Amniotic stem cell (primary cell): Measurements from ENCODE around the gene APEH.

Experiments
- DNase-seq: peaks from one replicate; lab custom pipeline; 2025; lab: John Stamatoyannopoulos, UW

APEH gene

DNA sequence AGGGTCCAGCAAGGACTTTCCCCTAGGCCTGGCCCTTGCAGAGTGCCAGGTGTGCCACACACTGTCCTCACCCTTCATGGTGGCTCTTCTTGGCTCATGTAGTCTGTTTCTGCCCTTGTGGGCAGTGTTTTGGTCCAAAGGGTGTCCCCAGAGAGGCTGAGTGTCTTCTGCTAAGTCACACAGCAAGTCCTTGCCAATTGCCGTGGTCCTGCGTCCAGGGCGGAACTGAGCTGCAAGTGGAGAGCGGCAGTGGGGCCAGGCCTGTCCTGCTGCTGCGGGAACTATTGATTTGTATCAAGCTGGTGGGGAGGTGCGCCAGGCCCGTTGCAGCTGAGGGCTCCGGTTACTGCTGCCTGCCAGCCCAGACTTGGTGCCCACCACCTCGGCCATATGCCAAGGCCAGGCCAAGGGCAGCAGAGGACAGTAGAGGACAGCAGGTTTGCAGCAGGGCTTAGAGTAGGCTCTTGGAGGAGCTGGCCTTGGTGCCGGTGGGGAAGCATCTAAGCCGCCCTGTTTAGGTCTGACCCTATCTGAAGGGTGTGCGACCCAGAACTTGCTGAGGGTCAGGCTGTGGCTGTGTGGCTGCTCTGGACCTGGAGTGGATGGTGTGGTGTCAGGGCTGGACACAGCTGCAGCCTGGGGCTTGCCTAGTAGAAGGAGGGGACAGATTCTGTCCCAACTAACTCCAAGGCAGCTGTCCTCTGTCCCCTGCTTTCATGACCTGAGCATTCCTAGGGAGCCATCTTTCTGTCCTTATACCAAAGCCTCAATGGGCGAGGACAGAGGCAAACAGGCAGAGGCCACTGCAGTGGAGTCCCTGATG, 40.8 kb downstream of the APEH start:
- DNase-seq: no peak

DNA sequence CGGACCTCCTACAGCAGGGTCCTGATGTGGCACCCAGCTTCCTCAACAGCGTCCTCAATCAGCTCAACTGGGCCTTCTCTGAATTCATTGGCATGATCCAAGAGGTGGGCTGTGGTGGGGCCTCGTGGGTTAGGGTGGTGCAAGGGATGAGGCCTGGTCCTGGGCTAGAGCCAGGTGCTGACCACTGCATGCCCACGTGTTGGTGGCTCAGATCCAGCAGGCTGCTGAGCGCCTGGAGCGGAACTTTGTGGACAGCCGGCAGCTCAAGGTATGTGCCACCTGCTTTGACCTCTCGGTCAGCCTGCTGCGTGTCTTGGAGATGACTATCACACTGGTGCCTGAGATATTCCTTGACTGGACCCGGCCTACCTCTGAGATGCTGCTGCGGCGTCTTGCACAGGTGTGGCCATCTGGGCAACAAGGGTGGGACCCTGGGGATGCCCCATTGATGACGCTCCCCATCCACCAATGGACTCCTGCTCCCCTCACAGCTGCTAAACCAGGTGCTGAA, 41.5 kb downstream of the APEH start:
- no peak for DNase-seq

DNA sequence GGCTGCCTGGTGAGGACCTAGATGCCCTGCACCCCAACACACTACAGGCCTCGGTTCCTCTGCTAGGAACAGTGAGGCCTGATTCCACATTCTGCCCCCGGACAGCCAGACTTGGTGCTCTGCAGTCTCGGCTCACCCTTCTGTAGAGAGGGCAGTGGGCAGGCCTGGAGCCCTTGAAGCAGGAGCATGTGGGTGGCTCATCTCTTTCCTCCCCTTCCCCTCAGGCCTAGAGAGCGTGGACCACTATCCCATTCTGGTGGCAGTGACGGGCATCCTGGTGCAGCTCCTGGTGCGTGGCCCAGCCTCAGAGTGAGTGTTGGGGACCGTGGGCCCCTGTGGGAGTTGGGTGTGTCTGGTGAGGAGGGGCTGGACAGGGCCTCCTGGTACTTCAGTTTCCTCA, 42.0 kb downstream of the APEH start:
- no peak for DNase-seq

DNA sequence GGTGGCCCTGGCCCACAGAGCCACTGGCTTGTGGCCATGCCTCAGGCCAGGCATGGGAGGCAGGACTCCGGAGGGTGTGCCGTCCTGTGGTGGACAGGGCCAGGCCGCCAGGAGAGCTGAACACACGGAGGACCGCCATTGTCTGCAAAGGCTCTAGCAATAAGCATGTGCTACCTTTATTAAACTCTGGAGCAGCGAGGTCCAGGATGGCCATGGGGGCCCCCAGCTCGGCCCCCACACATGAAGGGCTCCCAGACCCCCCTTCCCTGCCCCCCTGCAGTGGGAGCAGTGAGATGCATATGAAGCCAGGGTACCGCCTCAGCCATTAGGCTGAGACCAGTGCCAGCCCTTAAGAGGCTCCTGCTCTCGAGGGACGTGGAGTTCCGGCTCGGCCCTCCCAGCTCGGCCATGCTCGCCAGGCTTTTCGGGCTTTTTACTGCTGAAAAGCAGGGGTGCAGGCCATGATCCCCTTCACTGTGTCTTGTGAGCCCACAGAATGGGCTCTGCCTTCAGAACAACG, 42.6 kb downstream of the APEH start:
- DNase-seq: no peak

DNA sequence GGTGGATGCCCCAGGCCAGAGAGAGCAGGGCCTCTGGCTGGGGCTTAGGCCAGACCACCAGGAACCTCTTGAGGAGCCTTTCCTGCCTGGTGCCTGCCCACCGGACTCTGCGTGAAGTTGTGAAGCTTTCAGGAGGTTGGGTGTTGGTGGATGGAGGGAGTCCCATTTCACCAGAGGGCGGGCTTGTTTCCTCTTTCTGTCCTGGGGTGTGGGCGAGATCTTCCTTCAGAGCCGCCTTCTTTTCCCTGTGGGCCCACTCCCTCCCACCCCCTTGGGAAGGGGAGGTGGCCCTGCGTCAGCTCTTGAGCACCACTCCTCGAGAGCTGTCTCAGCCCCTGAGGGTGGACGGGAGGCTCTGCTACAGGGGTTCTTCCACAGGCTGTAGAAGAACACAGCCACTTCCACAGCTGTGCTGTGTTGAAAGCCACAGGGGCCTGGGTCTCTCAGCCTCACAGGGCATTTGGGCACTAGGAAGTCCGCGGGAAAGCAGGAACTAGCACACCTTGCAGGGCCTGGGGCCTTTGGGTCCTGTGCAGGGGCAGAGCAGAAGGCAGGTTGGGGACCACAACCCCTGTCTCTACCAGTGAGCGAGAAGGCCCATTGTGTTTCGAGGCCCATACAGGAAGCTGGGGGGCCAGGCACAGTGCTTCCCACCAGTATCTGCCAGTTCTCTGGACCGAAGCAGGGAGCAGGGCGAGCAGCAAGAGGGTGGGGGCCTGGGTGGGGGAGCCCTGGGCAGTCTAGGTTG, 43.2 kb downstream of the APEH start:
- DNase-seq: no peak

DNA sequence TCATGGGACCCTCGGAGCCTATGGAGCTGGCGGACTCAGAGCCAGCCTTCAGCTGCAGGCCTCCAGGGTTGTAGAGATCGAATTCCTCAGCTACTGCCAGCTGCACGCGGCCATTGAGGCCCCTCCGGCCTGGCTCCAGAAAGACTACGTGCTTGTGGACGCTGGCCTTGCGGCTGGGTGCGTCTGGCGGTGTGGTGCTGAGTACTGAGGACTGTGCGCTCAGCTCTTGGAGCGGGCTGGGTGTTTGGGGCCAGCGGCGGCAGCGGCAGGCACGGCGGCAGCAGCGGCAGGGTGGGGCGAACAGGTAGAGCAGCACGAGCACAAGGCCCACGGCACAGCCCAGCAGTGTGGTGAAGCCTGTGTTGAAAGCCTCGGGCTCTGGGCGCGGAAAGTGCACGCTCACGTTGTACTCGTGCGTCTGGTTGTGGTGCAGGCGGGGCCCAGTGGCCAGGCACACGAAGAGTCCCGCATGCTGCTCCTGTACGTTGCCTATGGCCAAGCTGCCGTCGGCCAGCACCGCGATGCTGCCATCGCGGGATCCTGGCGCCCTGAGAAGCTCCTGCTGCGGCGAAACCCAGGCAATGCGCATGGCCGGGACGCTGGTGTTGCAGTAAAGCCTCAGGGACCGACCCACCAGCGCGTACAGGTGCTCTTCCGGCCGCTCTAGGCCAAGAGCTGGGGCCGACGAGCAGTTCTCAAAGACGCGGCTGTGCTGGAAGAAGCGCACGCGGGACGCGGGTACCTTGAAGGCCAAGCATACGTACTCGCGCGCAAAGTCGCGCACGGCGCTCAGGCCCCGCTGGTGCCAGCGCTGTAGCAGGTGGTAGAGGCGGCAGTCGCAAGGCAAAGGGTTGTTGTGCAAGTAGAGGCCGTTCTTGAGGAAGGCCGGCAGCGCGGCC, 44.1 kb downstream of the APEH start:
- no peak for DNase-seq

DNA sequence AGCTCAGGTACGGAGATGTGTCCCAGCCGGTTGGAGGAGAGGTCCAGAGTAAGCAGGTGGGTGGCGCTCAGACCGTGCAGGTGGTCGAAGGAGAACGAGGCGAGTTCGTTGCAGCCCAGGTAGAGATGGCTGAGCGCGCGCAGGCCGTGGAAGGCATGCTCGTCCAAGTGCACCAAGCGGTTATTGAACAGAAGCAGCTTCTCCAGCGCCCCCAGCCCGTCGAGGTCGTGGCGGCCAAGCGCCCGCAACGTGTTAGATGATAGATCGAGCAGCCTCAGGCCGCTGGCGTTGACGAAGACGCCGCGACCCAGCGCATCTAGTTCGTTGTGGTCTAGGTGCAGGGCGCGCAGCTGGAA, 44.7 kb downstream of the APEH start:
- DNase-seq: no peak

DNA sequence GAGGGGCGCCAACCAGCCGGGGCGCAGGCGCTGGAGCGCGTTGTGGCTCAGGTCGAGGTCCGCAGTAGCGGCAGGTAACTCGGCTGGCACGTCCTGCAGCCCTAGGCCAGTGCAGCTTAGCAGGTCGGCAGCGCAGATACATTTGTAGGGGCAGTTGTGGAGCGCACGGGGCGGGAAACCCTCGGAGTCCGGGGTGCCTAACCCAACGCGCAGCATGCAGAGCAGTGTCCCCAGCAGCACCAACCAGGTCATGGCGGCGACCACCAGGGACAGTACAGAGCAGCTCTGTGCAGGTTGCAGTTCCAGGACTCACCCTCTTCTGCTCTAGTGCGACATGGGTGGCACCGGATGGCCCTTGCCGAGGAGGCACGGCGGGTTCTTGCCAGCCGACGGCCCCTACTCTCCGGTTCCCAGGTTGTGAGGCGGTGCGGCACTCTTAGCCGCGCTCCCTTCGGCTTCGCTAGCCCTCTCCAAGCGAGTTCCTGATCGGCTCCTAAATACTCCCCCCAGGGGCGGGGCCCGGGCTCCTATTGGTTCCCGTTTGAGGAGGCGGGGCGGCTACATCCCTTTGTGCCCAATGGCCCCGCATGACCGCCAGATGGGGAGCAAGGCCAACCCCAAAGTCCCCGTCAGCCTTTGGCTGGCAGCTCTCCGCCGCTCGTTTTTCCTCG, 45.2 kb downstream of the APEH start, which contains the start of gene AMIGO3:
Gene AMIGO3 (minus strand): TSS at position 471 of the 671 bp plus-strand sequence. CDS start 219 bp downstream, at position 252.
- peak; percentile 93 for DNase-seq

DNA sequence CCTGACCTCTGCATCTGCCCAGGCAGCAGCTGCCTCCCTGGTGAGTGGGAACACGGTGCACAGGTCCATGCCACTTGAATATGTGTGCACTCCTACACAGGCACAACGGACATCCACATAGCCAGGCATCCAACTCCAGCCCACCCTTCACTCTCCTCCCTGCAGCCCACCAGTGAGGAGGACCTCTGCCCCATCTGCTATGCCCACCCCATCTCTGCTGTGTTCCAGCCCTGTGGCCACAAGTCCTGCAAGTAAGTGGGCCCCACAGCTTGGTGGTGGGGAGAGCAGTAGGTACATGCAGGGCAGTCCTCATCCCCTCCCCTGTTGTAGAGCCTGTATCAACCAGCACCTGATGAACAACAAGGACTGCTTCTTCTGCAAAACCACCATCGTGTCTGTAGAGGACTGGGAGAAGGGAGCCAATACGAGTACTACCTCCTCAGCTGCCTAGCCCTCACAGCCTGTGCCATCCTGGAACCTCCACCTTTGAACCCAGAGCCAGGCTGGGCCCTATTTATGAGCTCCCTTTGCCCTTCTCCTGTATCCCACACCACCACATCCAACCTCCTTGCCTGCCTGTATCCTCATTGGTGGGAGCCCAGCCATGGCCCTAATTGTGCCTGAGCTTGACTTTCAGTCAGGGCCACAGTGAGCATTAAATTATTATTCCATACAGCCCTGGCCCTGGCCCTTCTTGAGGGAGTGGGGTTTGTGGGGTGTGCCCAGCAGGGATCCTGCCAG, 46.9 kb downstream of the APEH start:
- DNase-seq: no peak

DNA sequence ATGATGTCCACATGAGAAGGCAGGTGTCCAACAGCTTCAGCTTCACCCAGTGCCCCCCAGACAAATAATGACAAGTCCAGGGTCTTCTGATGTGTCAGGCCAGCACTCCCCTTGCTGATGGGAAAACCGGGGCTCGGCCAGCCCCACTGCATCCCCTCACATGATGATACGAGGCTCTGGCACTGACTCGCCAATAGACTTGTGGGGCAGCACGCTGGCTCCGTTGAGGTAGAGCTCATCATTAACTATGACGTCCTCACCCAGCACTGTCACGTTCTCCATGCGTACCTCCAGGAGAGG, 47.4 kb downstream of the APEH start:
- DNase-seq: no peak

DNA sequence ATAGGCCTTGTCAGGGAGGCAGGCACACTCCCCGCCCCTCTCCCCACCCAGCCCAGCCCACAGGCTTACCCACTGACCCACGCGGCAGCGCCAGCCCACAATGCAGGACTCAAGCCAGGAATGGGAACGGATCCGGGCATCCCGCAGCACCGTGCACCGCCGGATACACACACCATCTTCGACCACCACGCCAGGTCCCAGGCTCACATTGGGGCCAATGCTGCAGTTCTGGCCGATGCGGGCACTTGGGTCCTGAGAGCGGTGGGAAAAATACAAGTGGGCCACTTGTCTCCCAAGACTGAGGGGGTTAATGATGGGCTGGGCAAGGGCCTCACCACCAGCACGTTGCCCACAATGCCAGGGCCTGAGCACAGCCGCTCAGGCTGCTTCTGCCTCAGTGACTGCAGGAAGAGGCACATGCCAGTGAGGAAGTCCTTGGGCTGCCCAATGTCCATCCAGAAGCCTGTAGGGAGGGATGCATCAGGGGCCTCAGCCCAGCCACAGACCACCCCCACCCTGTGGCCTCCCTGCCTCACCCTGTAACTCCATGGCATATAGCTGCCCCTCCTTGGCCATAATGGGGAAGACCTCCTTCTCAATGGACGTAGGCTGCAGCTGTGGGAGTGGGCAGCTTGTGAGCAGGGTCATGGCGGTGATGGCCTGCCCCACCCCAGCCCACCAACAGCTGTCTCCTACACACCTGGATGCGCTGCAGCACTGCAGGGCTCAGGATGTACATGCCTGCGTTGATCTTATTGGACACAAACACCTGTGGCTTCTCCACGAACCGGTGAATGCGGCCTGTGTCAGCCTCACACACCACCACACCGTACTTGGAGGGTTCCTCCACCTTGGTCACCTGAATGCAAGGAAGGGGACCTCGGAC, 48.0 kb downstream of the APEH start:
- DNase-seq: no peak

DNA sequence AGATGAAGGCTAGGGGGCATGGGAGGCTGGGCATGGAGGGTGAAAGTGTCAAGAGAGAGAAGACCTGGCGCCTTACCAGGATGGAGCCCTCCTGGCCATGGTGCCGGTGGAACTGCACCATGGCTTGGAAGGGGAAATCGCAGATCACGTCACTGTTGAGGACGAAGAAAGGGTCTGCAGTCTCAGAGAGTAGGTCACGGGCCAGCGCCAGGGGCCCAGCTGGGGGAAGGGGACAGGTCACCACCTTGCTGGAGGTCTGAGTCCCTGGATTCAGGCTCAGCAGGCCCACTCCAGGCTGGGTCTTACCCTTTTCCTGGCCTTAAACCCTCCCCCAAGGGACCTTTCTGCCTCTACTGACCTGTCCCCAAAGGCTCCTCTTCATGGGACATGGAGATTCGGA, 48.7 kb downstream of the APEH start:
- no peak for DNase-seq

DNA sequence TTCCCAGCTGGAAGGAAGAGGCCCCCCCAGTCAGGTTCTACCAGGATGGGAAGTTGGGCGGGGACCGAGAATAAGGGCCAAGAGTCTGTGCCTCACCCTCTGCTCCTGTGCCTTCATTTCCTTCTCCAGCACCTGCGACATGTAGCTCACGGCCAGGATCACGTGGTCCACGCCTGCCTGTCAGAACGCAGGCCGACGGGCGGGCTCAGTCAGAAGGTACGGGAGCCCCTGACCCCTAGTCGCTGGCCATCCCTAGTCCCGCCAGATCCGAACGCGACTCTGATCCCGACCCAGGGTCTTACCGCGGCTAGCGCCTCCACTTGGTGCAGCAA, 49.1 kb downstream of the APEH start:
- no peak for DNase-seq

DNA sequence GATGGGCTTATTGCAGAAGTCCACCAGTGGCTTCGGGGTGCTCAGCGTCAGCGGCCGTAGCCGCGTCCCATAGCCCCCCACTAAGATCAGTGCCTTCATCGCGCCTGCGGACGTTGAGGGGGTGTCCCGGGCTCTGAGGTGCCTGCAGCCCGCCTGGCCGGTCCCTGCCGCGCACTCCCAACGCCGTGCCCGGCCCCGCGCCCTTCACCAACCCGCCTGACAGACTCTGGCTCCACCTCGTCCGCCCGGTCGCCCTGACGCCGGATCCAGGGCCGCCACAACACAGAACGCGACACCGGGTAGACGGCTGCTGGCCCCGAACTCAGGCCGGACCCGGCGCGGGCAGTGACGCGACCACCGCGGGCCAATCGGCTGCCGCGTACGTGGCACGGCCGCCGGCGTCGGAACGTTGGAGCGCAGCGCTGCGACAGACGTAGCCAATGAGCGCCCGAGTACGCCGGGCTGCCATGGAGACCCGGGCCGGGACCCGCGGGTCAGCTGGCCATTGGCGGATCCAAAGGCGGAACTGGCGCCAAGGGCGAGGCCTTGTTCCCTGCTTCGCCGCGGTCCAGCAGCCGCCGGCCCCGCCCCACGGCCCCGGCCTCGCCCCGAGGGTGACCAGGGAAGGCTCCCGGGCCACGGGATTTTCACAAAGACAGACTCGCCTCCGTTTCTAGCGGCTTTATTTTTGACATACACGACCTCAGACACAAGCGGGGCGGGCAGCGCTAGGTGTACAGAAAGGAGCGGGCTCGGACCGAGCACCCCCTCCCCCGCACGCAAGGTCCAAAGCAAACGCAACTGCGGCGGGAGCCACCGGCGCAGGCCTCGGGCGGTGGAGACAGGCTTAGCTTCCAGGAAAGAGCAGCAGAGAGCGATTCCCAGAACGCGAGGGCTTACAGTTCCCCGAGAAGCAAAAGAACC, 49.7 kb downstream of the APEH start, which contains the start of gene GMPPB:
Gene GMPPB (minus strand): TSS at position 324 of the 924 bp plus-strand sequence. CDS start 225 bp downstream, at position 99.
- DNase-seq: peak; percentile 96

DNA sequence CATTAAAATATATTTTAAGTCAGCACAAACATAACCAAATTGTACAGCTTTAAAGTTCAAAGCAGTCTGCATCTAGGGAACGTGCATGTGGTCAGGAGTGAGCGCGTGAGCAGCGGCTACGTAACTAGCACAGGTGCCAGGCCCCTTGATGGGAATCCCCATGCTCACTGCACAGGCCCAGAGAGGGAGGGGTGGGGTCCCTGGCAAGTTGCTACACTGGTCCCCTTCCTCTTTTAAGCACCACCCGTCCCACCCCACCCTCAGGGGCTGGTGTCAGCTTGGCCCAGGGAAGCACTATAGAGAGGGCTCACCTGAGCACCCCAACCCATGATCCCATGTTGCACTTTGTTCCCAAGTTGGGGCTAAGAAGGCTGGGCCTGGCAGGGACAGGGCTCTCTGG, 50.4 kb downstream of the APEH start:
- no peak for DNase-seq

DNA sequence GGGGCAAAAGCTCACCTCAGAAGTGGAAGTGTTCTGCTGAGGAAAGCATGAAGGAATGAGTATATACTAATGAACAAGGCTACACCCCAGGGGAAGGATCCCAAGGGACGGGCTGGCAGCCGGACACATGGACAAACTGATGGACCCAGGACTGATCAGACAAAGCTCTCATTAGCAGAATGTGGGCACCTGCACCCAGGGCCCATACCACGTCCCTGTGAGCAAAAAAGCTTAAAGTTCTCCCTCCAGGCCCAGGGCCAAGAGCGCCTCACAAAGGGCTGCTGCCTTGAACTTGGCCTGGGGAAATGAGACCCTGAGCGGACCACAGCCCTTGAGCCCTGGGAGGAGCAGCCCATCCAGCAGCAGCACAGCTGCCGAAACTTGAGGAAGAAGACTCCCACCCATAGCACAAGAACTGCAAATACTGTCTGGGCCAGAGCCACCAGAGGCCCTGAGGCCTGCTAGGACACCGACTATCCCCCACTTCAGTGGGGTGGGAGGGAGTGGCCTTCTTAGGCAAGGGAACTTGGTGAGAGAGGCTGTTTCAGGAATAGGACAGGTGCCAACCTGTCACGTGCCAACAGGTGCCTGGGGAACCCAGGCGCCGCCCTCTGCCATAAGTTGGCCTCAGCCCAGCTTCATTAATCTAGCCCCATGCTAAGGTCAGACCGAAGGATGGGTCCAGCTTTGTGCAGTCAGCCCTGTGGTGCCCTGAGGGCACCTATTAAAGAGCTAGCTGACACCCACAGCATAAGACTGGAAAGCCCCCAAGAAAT, 51.9 kb downstream of the APEH start:
- no peak for DNase-seq

DNA sequence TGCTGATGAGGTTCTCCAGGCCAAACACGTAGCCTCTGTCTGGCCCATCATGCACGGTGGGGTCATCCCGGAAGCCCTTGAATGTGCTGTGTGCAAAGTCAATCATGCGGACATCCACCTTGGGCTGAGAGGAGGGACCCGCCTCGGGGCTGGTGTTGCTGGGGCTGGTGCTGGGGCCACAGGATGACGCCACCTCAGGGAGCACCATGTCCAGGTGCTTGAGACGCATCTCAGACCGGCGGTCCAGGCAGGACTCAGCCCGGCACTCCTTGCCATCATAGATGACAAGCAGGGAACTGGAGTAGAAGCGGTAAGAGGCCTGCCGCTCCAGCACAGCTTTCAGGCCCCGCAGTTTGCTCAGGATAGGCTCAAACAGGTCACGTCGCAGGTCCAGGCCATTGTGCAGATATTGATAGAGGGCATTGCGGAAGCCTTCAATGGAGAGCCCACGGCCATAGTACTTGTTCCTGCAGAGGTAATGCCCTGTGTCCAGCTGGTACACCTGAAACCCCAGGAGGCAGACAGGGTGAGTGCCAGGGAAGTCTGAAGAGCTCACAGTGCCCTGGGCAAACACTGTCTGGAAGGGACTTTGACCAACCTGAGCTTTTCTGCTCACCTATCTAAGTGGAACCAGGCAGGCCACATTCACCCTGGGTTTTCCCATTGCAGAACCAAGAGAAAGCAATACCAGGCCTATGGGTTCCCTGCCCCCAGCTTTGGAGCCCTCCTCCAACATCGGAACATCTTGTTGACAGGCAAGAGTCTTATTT, 53.2 kb downstream of the APEH start:
- no peak for DNase-seq
